NCI-H446 treated with DMSO at 0.1 percent for 48 hours (cell line): ENCODE results near the gene ICOSLG.
"Not testable (repeated sequence)": the region's sequence is repeated elsewhere in the genome, so short reads cannot be mapped to it uniquely, and the experiment has no call there.

ENCODE experiments used
- DNase-seq: peaks from one replicate; lab custom pipeline; 2025; lab: John Stamatoyannopoulos, UW

ICOSLG gene

DNA sequence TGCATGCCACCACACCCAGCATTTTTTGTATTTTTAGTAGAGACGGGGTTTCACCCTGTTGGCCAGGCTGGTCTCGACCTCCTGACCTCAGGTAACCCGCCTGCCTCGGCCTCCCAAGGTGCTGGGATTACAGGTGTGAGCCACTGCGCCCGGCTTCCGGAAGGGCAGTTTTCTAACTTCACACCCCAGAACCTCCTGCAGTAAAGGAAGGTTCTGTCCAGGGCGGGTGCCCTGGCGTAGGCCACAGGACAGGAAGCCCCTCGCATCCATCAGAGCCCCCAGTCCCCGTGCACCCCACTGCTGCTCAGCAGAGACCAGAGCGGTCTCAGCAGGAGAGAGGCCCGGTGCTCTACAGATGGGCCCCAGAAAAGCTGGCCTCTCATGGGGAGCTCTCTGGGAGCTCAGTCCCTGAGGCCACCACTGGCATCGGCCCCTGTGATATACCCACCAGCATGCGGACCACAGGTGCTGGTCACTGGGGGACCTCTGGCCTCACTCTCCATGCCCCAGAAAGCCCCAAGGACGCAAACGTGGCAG, 25.1 kb upstream of the ICOSLG start:
- DNase-seq: no peak

- no peak for DNase-seq
Measured at GRCh38 chr21:44263768-44264167, 23.0 kb upstream of the ICOSLG start.

- no peak for DNase-seq
Measured at GRCh38 chr21:44263221-44263760, 22.5 kb upstream of the ICOSLG start.

DNA sequence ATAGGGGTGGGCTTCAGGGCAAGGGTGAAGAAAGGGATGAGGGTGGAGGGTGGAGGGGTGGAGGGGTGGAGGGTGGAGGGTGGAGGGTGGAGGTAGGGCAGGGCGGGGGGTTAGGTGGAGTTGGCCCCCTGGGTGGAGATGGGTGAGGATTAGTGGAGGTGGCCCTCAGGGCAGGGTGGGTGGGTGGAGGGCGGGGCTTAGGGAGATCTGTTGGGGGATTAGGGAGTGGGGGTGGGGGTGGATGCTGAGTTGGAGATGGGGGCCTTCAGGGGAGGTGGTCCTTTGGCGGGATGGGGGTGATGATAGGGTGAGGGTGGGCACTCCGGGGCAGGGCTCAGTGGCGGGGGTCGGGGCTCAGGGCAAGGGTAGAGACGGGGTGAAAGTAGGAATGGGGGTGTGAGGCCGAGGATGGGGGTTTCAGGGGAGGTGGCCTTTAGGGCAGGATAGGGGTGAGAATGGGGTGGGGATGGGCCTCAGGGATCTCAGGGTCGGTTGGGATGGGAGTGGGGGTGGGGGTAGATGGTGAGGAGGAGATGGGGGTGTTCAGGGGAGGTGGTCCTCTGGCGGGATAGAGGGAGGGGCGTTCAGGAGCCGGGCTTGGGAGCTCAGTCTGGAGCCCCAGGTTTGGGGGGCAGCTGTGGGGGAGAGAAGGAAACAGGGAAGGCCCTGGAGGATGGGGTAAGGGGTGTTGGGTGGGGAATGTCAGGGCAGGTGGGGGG, 21.8 kb upstream of the ICOSLG start:
- no peak for DNase-seq

DNA sequence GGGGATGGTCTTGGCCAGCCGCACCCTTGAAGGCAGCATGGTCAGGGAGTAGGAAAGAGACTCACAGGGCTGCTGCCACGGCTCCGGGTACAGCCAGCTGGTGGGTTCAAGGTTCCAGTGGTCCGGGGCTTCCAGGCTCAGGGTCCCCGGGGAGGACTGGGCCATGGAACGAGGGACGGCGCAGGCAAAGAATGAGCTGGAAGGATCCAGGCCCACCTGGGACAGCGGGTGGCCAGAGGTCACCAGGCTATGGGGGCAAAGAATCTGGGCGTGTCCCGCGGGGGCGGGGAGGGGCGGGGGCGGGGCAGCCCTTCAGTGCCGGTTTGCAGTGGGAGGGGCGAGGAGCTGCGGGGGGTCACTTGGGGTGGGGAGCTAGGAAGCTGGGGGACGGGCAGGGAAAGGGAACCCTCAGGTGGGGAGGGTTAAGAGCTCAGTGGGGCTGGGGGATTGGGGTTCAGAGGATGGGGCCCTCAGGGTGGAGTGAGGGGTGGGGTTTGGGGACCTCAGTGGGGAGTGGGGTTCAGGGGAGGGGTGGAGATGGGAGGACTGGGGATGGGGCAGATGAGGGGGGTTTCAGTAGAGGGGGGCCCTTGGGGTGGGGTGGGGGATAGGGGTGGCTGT, 21.0 kb upstream of the ICOSLG start, which contains the start of gene DNMT3L:
DNMT3L (minus strand) TSS at position 223 of the 621 bp plus-strand sequence. CDS start 638 bp downstream, outside the sequence.
- no peak for DNase-seq

DNA sequence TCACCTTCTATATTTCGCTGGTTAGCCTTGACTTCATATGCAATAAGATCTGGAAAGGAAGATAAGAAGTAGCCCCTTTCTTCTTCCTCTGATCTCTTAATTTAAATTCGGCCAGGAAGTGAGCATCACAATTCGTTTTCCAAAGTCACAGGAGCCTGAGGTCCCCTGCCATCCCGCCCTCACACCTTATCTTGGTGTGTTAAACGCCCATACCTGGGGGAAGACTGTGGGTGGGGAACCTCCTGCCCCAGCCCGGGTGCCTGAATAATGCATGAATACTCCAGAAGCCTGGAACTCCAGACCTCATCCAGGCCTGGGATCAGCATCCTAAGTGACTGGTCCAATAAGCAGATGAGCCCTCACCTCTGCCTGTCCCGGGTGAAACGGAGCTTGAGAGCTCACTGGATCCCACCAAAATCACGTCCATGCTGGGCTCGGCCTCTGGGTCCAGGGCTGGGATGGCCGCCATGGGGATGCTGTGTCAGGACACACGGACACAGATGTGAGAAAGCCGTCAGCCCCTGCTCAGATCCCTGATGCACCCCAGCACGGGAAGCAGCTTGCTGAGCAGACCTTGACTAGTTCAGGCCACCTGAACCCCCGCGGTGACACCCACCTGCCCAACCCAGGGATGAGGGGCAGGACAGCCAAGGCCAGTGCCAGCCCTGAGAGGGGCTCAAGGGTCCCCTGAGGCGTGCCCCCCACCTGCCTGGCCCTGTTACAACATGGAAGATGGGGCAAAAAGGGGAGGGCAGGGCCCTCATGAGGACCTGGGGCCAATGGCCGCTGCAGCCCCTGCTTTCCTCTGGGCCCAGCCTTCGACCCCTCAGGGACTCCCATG, 20.3 kb upstream of the ICOSLG start:
- no peak for DNase-seq

DNA sequence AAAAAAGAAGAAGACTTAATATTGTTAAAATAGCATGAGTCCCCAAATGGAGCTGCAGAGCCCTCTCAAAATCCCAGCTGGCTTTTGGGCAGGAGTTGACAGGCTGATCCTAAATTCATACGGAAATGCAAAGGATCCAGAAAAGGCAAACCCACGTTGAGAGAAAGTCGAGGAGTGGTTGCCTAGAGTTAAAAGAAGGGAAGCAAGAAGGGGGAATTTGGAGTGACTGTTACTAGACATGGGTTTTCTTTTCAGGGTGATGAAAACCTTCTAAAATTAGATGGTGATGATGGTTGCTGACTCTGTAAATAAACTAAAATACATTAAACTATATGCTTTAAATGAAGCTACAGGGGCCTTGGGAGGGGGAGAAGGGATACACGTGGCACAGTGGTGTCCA, 19.3 kb upstream of the ICOSLG start:
- no peak for DNase-seq

DNA sequence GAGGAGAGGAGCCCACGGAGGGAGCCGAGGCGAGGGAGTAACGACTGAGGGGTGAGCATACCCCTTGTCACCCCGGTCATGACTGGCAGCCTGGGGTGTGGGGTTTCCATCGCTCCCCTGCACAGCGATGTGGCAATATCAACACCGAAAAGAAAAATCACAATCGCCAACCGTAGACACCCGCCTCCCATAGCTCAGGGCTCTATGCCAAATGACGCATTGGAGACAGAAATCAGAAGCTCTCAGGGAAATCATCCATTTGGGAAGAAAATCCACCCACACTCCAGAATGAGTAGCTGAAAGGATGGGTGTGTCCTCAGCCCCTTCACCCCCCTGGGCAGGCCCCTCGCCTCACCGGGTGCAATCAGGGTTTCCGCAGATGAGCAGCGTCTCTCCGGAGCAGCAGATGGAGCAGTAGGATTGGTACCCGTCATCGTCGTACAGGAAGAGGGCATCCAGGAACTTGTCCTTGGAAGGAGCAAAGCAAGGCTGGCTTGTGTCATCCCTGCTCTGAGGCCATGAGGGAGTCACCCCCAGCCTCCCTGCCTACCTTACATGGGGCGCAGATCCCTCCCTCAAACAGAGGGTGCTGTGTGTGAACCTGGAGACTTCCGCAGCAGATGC, 18.5 kb upstream of the ICOSLG start:
- no peak for DNase-seq

GRCh38 chr21:44258056-44258725, 17.4 kb upstream of the ICOSLG start:
- DNase-seq: no peak

GRCh38 chr21:44255511-44255981, 14.8 kb upstream of the ICOSLG start:
- no peak for DNase-seq

GRCh38 chr21:44253832-44254710, 13.3 kb upstream of the ICOSLG start:
- DNase-seq: no peak

DNA sequence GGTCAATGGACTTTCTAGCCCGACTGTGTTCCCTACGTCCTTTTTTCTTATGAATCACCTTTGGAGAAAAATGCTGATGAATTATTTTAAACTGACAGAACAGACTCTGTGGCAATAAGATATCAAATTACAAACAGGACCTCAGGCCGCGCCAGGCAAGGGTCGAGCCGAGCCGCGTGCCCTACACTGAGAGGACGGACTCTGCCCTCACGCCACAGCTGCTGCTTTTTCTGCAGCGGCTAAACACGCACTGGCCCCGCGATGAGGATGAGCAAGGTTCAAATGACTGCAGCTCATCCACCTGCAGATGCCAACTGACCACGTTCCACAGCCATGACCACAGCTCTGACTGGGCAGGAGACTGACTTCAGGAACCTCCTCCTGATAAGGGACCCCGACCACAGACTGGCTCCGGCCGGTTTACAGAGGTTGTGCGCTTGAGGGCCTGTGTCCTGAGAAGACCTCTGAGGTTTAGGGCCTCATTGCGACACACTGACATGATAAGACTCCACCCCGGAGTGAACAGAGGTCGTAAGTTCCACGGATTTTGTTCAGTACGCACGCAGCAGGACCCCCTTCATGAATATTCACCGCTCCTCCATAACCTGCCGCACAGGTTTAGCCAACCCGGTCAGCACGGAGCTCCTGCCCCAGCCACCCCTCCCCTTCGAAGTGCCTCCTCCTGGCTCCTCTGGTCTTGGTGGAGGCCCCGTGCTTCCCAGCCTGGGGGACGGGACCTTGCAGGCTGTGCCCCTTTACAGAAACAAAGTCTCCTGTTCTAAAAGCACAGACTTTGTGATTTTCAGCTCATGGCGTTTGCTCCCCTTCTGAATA, 8.7 kb upstream of the ICOSLG start:
- DNase-seq: not testable (repeated sequence)

DNA sequence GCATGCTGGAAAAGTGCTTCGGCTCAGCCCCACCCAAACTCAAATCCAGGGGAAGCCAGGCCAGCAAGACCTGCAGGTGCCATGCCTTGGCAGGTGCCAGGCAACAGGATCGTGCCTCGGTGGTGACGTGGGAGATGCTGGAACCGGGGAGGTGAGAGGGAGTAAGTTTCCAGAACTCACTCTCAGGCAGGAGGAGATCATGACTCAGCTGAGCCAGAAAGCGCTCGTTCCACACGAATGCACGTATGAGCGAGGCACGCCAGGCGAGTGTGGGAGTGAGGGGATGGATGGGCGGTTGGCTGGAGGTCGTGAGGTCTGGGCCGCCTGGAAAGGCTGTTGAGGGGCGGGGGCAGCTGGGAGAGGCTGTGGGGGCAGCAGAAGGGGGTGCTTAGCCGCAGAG, 7.2 kb upstream of the ICOSLG start:
- DNase-seq: not testable (repeated sequence)

DNA sequence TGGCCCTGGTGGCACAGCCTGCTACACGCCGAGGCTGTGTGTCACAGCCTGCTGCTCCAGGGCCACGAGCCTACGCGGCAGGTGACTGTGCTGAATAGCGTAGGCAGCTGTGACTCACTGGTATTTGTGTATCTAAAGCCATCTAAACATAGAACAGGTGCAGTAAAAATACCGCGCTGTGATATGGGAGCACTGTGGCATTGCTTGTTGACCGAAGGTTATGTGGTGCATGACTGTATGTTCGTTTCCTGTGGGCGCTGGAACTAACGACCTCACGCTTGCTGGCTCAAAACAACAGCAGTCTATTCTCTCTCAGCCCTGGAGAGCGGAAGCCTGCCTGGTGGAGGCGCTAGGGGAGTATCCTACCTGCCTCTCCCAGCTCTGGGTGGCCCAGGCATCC, 3.2 kb upstream of the ICOSLG start:
- DNase-seq: not testable (repeated sequence)

DNA sequence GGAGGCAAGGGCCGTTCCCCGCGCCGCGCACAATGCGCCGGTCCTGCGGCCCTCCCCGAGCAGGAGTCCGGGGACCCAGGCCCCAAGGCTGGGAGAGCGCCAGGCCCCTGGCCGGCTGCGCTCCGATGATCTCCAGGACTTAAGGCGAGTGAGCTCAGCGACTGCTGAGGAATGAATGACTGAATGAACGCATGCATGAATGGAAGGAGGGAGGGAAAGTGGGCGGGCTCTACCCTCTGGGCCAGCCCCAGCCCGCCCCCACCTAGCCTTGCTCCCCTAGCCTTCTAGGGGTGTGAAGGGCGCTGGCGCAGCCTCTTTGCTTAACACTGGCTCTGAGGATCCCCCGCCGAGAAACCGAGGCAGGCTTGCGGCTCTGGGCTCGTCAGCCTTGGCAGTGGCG, 538 bp upstream of the ICOSLG start:
- DNase-seq: not testable (repeated sequence)

DNA sequence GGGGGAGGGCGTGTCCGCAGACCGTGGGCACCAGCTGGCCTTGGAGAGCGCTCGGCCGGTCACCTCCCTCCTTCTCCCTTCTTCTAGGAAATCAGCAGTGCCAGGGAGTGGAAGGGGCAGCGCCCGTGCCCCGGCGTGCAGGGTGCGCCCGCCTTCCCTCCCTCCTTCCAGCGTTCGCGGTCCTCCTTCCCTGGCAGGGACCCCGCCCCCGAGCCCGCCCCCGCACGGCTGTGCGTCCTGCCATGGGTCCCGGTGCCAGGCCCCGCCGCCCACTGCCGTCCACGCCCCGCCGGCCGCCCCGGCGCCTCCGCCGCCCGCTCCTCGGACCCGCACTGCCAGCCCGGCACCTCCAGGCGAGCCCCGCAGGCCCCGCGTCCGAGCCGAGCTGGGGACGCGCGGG, 390 bp downstream of the ICOSLG start:
- not testable (repeated sequence) for DNase-seq

- not testable (repeated sequence) for DNase-seq
Measured at GRCh38 chr21:44229561-44229960, 11.2 kb downstream of the ICOSLG start.

- DNase-seq: not testable (repeated sequence)
Measured at GRCh38 chr21:44228109-44228508, 12.6 kb downstream of the ICOSLG start.

GRCh38 chr21:44227614-44228013, 13.1 kb downstream of the ICOSLG start:
- DNase-seq: not testable (repeated sequence)
